Activated CD8-positive, alpha-beta T cell treated with anti-CD3 and anti-CD28 coated beads, Interleukin-2, amount 10 ng/mL, durations not matched to agents 7 days and 5 days (primary cell): ENCODE measurements around the gene GRXCR2. TPM values are rescaled to one million over a fixed set of nuclear protein-coding genes. Genes with fewer than 3 reads are reported as not detected.
A peak's percentile ranks its signal among the peaks of the same experiment; 100 is the strongest.

ENCODE experiments used
- ATAC-seq: fragments of 150-1000 bp; cut with Tn5 transposase; one replicate; pipeline ENCODE4 v1.10.0; 2021; ENCODE audit warnings: moderate library complexity
- CTCF ChIA-PET: fragments of 350-600 bp; sonication (Branson Sonifier 250); formaldehyde crosslinking; loops from one replicate; lab custom pipeline; 2021; ENCODE audit warnings: antibody characterized with exemption; lab: Charles Lee
- POLR2A ChIA-PET: fragments of 350-600 bp; sonication (Branson Sonifier 250); formaldehyde crosslinking; loops from one replicate; lab custom pipeline; 2021; ENCODE audit warnings: antibody characterized with exemption; lab: Charles Lee
- DNase-seq: peaks from one replicate; pipeline ENCODE4 v3.0.0-alpha.2; 2020
- H3K27ac Mint-ChIP-seq: one replicate; pipeline ENCODE4 v1.8.0; 2021; ENCODE audit warnings: mild to moderate bottlenecking, mixed read lengths
- H3K27me3 Mint-ChIP-seq: one replicate; pipeline ENCODE4 v1.8.0; 2021; ENCODE audit warnings: low read depth, mixed read lengths
- H3K36me3 Mint-ChIP-seq: one replicate; pipeline ENCODE4 v1.8.0; 2021; ENCODE audit warnings: low read depth, mixed read lengths
- H3K4me1 Mint-ChIP-seq: one replicate; pipeline ENCODE4 v1.8.0; 2021; ENCODE audit warnings: low read depth, mixed read lengths
- H3K4me3 Mint-ChIP-seq: one replicate; pipeline ENCODE4 v1.8.0; 2021; ENCODE audit warnings: mild to moderate bottlenecking, mixed read lengths
- H3K9me3 Mint-ChIP-seq: one replicate; pipeline ENCODE4 v1.8.0; 2022; ENCODE audit warnings: mixed read lengths; ENCODE audit not compliant: insufficient read depth
- total RNA-seq, 2 experiments: library from RNA; stranded (reverse); gene quantifications; one replicate each; pipeline ENCODE4 v1.2.3, GENCODE V29; 2021

GRXCR2 gene
- total RNA-seq, 2 experiments from 2014 or later: not detected

GRCh38 chr5:145833631-145834200 lies 39.1 kb downstream of the GRXCR2 start:
- Mint-ChIP-seq H3K4me3 (no peak overlapping the region), H3K27me3 (peaks cover 19% of the 10 kb centered on the region), H3K9me3 (no peaks in the 10 kb centered on the region), H3K36me3 (no peaks in the 10 kb centered on the region), H3K4me1 (peaks cover 10% of the 10 kb centered on the region), H3K27ac (no peak overlapping the region)
- no peak for ATAC-seq
- ChIA-PET CTCF (interaction anchor here (0.9 to 2.0 kb wide), 2 partner anchors 7 to 9 kb away, joined by 3 to 7 read pairs; no protein-coding TSS in a partner anchor), POLR2A (no interaction called here)
- no peak for DNase-seq

GRCh38 chr5:145830594-145830993 lies 42.2 kb downstream of the GRXCR2 start:
- Mint-ChIP-seq H3K36me3 (no peaks in the 10 kb centered on the region), H3K4me3 (no peak overlapping the region), H3K4me1 (peaks cover 7% of the 10 kb centered on the region), H3K27me3 (peaks cover 17% of the 10 kb centered on the region), H3K27ac (no peak overlapping the region), H3K9me3 (no peaks in the 10 kb centered on the region)
- no peak for ATAC-seq
- POLR2A ChIA-PET: no interaction called here
- DNase-seq: no peak
- CTCF ChIA-PET: no interaction called here

DNA sequence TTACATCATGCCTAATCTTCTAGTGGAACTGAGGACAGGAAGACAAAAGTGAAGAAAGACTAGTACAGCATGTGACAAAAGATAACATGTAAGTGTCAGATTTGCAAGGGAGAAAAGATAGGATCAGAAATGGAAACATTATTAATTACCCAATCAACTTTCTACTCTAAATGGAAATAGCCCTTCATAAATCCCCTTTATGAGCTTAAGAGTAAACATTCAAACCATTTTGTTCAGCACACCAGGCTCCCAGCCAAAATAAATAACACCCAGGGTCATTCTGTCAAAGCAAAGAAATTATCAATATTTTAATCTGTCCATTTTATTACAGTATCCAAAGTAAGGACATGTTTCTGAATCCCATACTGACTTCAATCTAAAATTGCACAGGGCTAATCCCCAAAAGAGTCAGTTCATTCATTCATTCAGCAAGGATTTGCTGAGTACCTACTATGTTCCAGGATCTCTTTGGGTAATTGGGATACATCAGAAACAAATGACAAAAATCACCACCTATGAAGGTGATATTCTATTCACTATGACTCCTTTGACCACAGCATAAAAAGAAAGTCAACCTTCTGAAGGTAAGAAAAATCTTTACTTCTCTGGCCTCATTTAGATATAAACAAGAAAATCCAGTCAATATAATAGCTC lies 43.0 kb downstream of the GRXCR2 start:
- ChIA-PET CTCF (no interaction called here), POLR2A (no interaction called here)
- ATAC-seq: no peak
- Mint-ChIP-seq H3K36me3 (no peaks in the 10 kb centered on the region), H3K27me3 (peaks cover 17% of the 10 kb centered on the region), H3K9me3 (no peaks in the 10 kb centered on the region), H3K4me1 (peaks cover 5% of the 10 kb centered on the region), H3K27ac (no peak overlapping the region), H3K4me3 (no peak overlapping the region)
- no peak for DNase-seq

DNA sequence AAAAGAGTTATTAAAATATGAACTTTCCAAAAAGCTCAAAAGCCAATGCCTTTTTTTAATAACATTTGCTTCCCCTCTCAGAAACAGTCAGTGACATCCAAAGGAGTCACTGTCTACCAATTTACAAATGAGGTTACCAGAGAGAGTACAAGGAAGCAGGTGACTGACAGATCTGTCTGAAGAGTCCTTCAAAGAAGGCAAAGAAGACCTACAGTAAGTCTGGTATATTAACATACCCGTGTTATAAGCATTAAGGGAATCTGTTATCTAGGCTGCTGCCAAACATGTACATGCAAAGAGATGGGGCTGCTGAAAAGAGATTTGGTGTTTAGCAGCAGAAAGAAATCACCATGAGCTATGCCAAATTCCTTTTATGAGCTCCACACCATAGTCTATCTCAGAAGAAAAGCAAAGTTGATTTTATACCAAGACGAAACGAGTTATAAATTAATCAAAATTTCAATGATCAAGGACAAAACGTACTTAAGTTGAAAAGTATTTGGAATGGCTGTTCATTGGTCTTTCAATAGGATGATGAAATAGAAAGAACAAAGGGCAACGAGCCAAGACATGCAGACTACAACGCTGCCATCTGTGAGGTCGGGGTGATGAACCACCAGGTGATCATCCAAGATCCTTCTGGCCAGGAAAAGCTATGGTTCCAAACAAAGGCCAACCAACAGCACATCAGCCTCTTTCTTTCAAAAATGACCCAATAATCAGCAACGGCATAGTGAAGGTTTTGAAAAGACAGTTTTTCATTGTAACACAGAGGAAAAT lies 45.7 kb downstream of the GRXCR2 start:
- H3K4me3 Mint-ChIP-seq: no peak overlapping the region
- DNase-seq (no peak), ATAC-seq (no peak)
- no peaks in the 10 kb centered on the region for H3K36me3 Mint-ChIP-seq
- H3K27me3 Mint-ChIP-seq: peaks cover 4% of the 10 kb centered on the region
- no peaks in the 10 kb centered on the region for H3K9me3 Mint-ChIP-seq
- H3K4me1 Mint-ChIP-seq: peaks cover 9% of the 10 kb centered on the region
- ChIA-PET POLR2A (interaction anchor here (0.6 kb wide), 1 partner anchor 122 kb away, joined by 3 read pairs; no protein-coding TSS in a partner anchor), CTCF (interaction anchor here (0.6 to 3.4 kb wide), 9 partner anchors 7 to 1623 kb away, joined by 3 to 28 read pairs (median 6); partner anchors contain the start of gene PRELID2)
- H3K27ac Mint-ChIP-seq: no peak overlapping the region

DNA sequence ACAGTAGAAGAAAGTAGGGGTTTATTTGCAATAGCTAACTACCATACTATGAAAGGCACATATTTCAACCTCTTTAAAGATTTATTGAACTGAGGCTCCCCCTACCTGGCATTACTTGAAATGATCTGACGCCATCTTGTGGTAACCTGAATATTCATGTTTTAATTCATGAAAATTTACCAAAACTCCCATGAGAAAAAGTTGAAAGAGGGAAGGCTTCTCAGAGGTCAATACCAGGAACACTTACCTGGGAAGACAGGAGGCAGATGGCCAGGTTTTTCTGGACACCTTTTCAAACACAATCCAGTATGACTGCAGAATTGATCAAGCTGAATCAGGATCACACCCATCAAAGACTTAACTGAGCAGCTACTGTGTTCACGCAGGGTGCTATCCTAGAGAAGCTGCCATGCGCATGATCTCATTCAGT lies 47.0 kb downstream of the GRXCR2 start:
- Mint-ChIP-seq H3K36me3 (no peaks in the 10 kb centered on the region), H3K9me3 (no peaks in the 10 kb centered on the region), H3K27ac (no peak overlapping the region), H3K4me3 (no peak overlapping the region), H3K4me1 (peaks cover 9% of the 10 kb centered on the region), H3K27me3 (peaks cover 4% of the 10 kb centered on the region)
- peak; percentile 61 for ATAC-seq
- POLR2A ChIA-PET: no interaction called here
- no peak for DNase-seq
- CTCF ChIA-PET: interaction anchor here (0.7 to 3.4 kb wide), 26 partner anchors 9 to 1627 kb away, joined by 3 to 28 read pairs (median 3); partner anchors contain the start of genes PRELID2 and SH3RF2

DNA sequence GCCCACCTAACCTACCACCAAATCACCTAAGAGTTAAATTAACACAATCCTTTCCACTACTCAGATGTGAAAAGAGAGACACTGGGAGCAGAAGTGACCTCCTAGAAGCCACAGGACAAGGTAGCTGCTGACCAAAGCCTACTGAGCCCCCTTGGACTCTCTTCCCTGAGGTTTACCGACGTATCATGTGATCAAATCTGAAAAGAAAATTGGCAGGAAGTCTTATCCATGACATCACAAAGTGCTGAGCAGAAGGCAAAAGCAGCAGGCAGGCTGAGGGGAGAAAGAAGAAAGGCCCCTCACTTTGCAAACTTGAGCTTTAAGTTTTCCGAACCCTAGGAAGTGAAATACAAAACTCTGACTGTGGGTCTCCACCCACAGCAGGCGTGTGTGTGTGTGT lies 48.8 kb downstream of the GRXCR2 start:
- H3K36me3 Mint-ChIP-seq: no peaks in the 10 kb centered on the region
- H3K4me3 Mint-ChIP-seq: no peak overlapping the region
- H3K27me3 Mint-ChIP-seq: no peaks in the 10 kb centered on the region
- no peak for DNase-seq
- ChIA-PET POLR2A (no interaction called here), CTCF (interaction anchor here (1.4 kb wide), 1 partner anchor 142 kb away, joined by 4 read pairs; no protein-coding TSS in a partner anchor)
- H3K9me3 Mint-ChIP-seq: no peaks in the 10 kb centered on the region
- H3K4me1 Mint-ChIP-seq: peaks cover 4% of the 10 kb centered on the region
- H3K27ac Mint-ChIP-seq: no peak overlapping the region
- ATAC-seq: no peak

DNA sequence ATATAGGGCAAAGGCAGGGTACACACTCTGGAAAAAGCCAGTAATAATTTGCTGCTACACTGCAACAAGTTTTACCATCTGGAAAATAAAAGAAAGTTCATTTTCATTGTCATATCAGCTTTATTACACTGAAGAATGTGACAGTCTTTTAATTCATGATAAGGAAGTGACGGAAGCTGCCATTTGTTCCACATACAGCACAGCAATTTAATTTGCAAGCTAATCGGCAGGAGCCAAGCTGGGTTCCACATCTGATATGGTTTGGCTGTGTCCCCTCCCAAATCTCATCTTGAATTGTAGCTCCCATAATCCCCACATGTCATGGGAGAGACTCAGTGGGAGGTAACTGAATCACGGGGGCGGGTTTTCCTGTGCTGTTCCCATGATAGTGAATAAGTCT lies 54.2 kb downstream of the GRXCR2 start:
- no peak for DNase-seq
- Mint-ChIP-seq H3K9me3 (no peaks in the 10 kb centered on the region), H3K36me3 (no peaks in the 10 kb centered on the region), H3K27ac (no peak overlapping the region), H3K4me1 (no peaks in the 10 kb centered on the region), H3K27me3 (no peaks in the 10 kb centered on the region), H3K4me3 (no peak overlapping the region)
- POLR2A ChIA-PET: no interaction called here
- no peak for ATAC-seq
- CTCF ChIA-PET: no interaction called here

GRCh38 chr5:145812877-145813276 lies 59.9 kb downstream of the GRXCR2 start:
- ATAC-seq (no peak), DNase-seq (no peak)
- Mint-ChIP-seq H3K4me1 (no peaks in the 10 kb centered on the region), H3K4me3 (no peak overlapping the region), H3K36me3 (no peaks in the 10 kb centered on the region), H3K9me3 (no peaks in the 10 kb centered on the region), H3K27me3 (no peaks in the 10 kb centered on the region), H3K27ac (no peak overlapping the region)
- POLR2A ChIA-PET: no interaction called here
- CTCF ChIA-PET: interaction anchor here (0.7 to 1.2 kb wide), 2 partner anchors 12 to 116 kb away, joined by 3 read pairs; no protein-coding TSS in a partner anchor

GRCh38 chr5:145811834-145812625 lies 60.8 kb downstream of the GRXCR2 start:
- Mint-ChIP-seq H3K9me3 (no peaks in the 10 kb centered on the region), H3K27me3 (no peaks in the 10 kb centered on the region), H3K4me3 (no peak overlapping the region), H3K27ac (no peak overlapping the region), H3K36me3 (no peaks in the 10 kb centered on the region), H3K4me1 (no peaks in the 10 kb centered on the region)
- ChIA-PET CTCF (no interaction called here), POLR2A (no interaction called here)
- DNase-seq: no peak
- no peak for ATAC-seq
